HepG2 (cell line): Measurements from ENCODE around the gene LPIN3. TPM values are rescaled to one million over a fixed set of nuclear protein-coding genes. Genes with fewer than 3 reads are reported as not detected.

ENCODE experiments used
- ARHGAP35 ChIP-seq: sonication (generic); formaldehyde crosslinking; IDR thresholded peaks from 2 replicates; pipeline ENCODE4 v1.9.0; 2022; ENCODE audit warnings: mild to moderate bottlenecking, inconsistent platforms, moderate library complexity, missing genetic modification reagents, borderline replicate concordance
- ARNT2 ChIP-seq: sonication (generic); formaldehyde crosslinking; IDR thresholded peaks from 2 replicates; pipeline ENCODE4 v1.8.0; 2022; ENCODE audit warnings: mild to moderate bottlenecking, low read depth, missing genetic modification reagents, moderate library complexity
- ATF7-NPFF ChIP-seq: sonication (generic); formaldehyde crosslinking; IDR thresholded peaks from 2 replicates; pipeline ENCODE4 v1.8.1; 2023; ENCODE audit warnings: mild to moderate bottlenecking, low read depth, missing genetic modification reagents, moderate library complexity
- CAMTA2 ChIP-seq: sonication (generic); formaldehyde crosslinking; IDR thresholded peaks from 2 replicates; pipeline ENCODE4 v1.4.0; 2020; ENCODE audit warnings: mild to moderate bottlenecking, missing genetic modification reagents, borderline replicate concordance
- CHD2 ChIP-seq: IDR thresholded peaks from 2 replicates; pipeline ENCODE4 v1.6.1; 2011; ENCODE audit warnings: low read depth, low read length, improper control_type of control experiment
- FOXK1 ChIP-seq: sonication (generic); formaldehyde crosslinking; IDR thresholded peaks from 2 replicates; pipeline ENCODE4 v1.4.0; 2020; ENCODE audit warnings: low read depth, missing genetic modification reagents, borderline replicate concordance
- HMGXB4 ChIP-seq, 2 experiments: sonication (generic) in 1 of 2; formaldehyde crosslinking in 1 of 2; IDR thresholded peaks; 2 replicates each; pipeline versions ENCODE4 v1.4.0 to v1.6.1; 2018 to 2020; ENCODE audit warnings: missing genetic modification reagents in 2 of 2, borderline replicate concordance in 1 of 2, low read depth in 1 of 2, mild to moderate bottlenecking in 1 of 2, missing biosample characterization in 1 of 2
- IRF9 ChIP-seq: sonication (generic); formaldehyde crosslinking; IDR thresholded peaks from 2 replicates; pipeline ENCODE4 v1.8.0; 2022; ENCODE audit warnings: missing genetic modification reagents, mild to moderate bottlenecking, borderline replicate concordance
- KDM3A ChIP-seq: IDR thresholded peaks from 2 replicates; pipeline ENCODE4 v1.6.1; 2018; ENCODE audit warnings: low read depth, missing compliant biosample characterization
- MBD4 ChIP-seq: IDR thresholded peaks from 2 replicates; pipeline ENCODE4 v1.6.1; 2012; ENCODE audit warnings: low read length, inconsistent platforms, borderline replicate concordance
- MEF2D ChIP-seq: sonication (generic); formaldehyde crosslinking; IDR thresholded peaks from 2 replicates; pipeline ENCODE4 v1.5.1; 2020; ENCODE audit warnings: mild to moderate bottlenecking, missing genetic modification reagents
- MEIS2 ChIP-seq: sonication (generic); formaldehyde crosslinking; IDR thresholded peaks from 2 replicates; pipeline ENCODE4 v1.9.0; 2021; ENCODE audit warnings: mild to moderate bottlenecking, missing genetic modification reagents
- NRL ChIP-seq: sonication (generic); formaldehyde crosslinking; IDR thresholded peaks from 2 replicates; pipeline ENCODE4 v1.5.0; 2020; ENCODE audit warnings: missing genetic modification reagents, mild to moderate bottlenecking, moderate library complexity, borderline replicate concordance
- PAF1 ChIP-seq: IDR thresholded peaks from 2 replicates; pipeline ENCODE4 v1.6.1; 2016; ENCODE audit warnings: missing genetic modification reagents, missing compliant biosample characterization
- PHF20 ChIP-seq: sonication (generic); formaldehyde crosslinking; IDR thresholded peaks from 2 replicates; pipeline ENCODE4 v1.5.0; 2020; ENCODE audit warnings: mild to moderate bottlenecking, missing genetic modification reagents
- POGK ChIP-seq: sonication (generic); formaldehyde crosslinking; conservative IDR thresholded peaks from 2 replicates; pipeline ENCODE4 v1.8.0; 2022; ENCODE audit warnings: mild to moderate bottlenecking, moderate library complexity, missing genetic modification reagents
- SKI ChIP-seq: fragments of 450-650 bp; IDR thresholded peaks from one replicate; pipeline ENCODE4 v1.6.1; 2018; ENCODE audit warnings: mild to moderate bottlenecking; ENCODE audit not compliant: partially characterized antibody
- SP2 ChIP-seq: sonication (generic); formaldehyde crosslinking; IDR thresholded peaks from 2 replicates; pipeline ENCODE4 v1.5.1; 2020; ENCODE audit warnings: mild to moderate bottlenecking, missing genetic modification reagents
- SYNCRIP ChIP-seq: fragments of 200-400 bp; formaldehyde crosslinking; IDR thresholded peaks from 2 replicates; pipeline ENCODE4 v1.6.1; 2018; ENCODE audit warnings: mild to moderate bottlenecking, low read depth, low read length; ENCODE audit not compliant: insufficient read depth
- ZBTB26 ChIP-seq: IDR thresholded peaks from 2 replicates; pipeline ENCODE4 v1.6.1; 2016; ENCODE audit warnings: missing compliant biosample characterization, missing genetic modification reagents, borderline replicate concordance
- ZFP36L2 ChIP-seq: sonication (generic); formaldehyde crosslinking; IDR thresholded peaks from 2 replicates; pipeline ENCODE4 v1.4.0; 2020; ENCODE audit warnings: missing genetic modification reagents
- ZFX ChIP-seq: sonication (generic); formaldehyde crosslinking; IDR thresholded peaks from 2 replicates; pipeline ENCODE4 v1.4.0; 2020; ENCODE audit warnings: mild to moderate bottlenecking, low read depth, missing genetic modification reagents, moderate library complexity
- ZNF10 ChIP-seq: sonication (generic); formaldehyde crosslinking; IDR thresholded peaks from 2 replicates; pipeline ENCODE4 v1.4.0; 2020; ENCODE audit warnings: mild to moderate bottlenecking, low read depth, missing genetic modification reagents, borderline replicate concordance
- ZNF766 ChIP-seq: sonication (generic); formaldehyde crosslinking; IDR thresholded peaks from 2 replicates; pipeline ENCODE4 v1.5.0; 2020; ENCODE audit warnings: missing genetic modification reagents, borderline replicate concordance
- polyA plus RNA-seq, 8 experiments: library from polyadenylated mRNA; depleted of rRNA in 3 of 8; stranded (reverse) in 7 of 8; unstranded in 1 of 8; fragments of >200 nt; fragmentation: Illumina TruSeq in 4 of 8; extraction: Trizol in 4 of 8; gene quantifications; 2 replicates each; pipeline versions ENCODE4 v1.2.1 to v1.2.3, GENCODE V29; 2011 to 2016; ENCODE audit warnings: low read depth in 4 of 8, missing spikeins in 1 of 8, mixed read lengths in 1 of 8; ENCODE audit not compliant: insufficient read depth in 1 of 8
- total RNA-seq, 5 experiments: library from RNA; depleted of rRNA; stranded (reverse); fragments of >200 nt; fragmentation: Illumina TruSeq; extraction: Trizol; gene quantifications; 2 replicates each; pipeline ENCODE4 v1.2.3, GENCODE V29; 2016; ENCODE audit warnings: low read depth in 1 of 5

LPIN3 gene
- total and polyA plus RNA-seq, 2 of the 13 experiments (the other 11 are each of a cell fraction or from before 2014, with no cell fraction given) = 14.2 to 28.6 TPM

GRCh38 chr20:41365777-41366545 lies 25.3 kb downstream of the LPIN3 start (continued):
- peak; percentile 60; the same call in 1 of the 2 replicates for TF ChIP-seq ATF7-NPFF (CRISPR knock-in tag)
- TF ChIP-seq SP2 (CRISPR knock-in tag) = no peak
- TF ChIP-seq ZNF766 = no peak
- no peak for TF ChIP-seq ZBTB26
- TF ChIP-seq NRL (CRISPR knock-in tag) = peak; percentile 25
- TF ChIP-seq ARNT2 (CRISPR knock-in tag) = peak; percentile 75; the same call in 1 of the 2 replicates
- no peak for TF ChIP-seq ARHGAP35 (CRISPR knock-in tag)
- no peak for TF ChIP-seq ZFP36L2 (CRISPR knock-in tag)
- TF ChIP-seq FOXK1 (CRISPR knock-in tag) = no peak
- peak; percentile 27; the same call in 1 of the 2 replicates for TF ChIP-seq IRF9
- TF ChIP-seq SKI = no peak
- no peak for TF ChIP-seq MBD4
- TF ChIP-seq CAMTA2 (CRISPR knock-in tag) = no peak
- TF ChIP-seq MEIS2 (CRISPR knock-in tag) = no peak
- TF ChIP-seq CHD2 = no peak
- TF ChIP-seq SYNCRIP = no peak
- no peak for TF ChIP-seq MEF2D (CRISPR knock-in tag)
- no peak for TF ChIP-seq PHF20
- TF ChIP-seq ZFX (CRISPR knock-in tag) = no peak
- TF ChIP-seq ZNF10 (CRISPR knock-in tag) = no peak
- no peak for TF ChIP-seq HMGXB4 (CRISPR knock-in tag; IDR thresholded peaks at IDR 0.05; ENCODE audit: borderline replicate concordance in 1 of 2, low read depth in 1 of 2)
- no peak for TF ChIP-seq KDM3A
- no peak for TF ChIP-seq PAF1 (CRISPR knock-in tag)
- peak; percentile 40 for TF ChIP-seq POGK (CRISPR knock-in tag)
